Neural cell (in vitro differentiated cells): Measurements from ENCODE around the gene TNS1. TPM values are rescaled to one million over a fixed set of nuclear protein-coding genes. Genes with fewer than 3 reads are reported as not detected.
"Not testable (repeated sequence)": the region's sequence is repeated elsewhere in the genome, so short reads cannot be mapped to it uniquely, and the experiment has no call there.

ENCODE experiments used
- H2AFZ ChIP-seq: fragments of 200-600, 300-800 bp; sonication (generic), shearing (Covaris generic); 2 replicates; pipeline ENCODE4 v1.6.0; 2014; ENCODE audit warnings: low read depth, mild to moderate bottlenecking, antibody characterized with exemption, low read length, moderate library complexity
- H3F3A ChIP-seq: fragments of 200-600 bp; shearing (Covaris generic); 2 replicates; pipeline ENCODE4 v1.6.1; 2016; ENCODE audit warnings: mild to moderate bottlenecking, moderate library complexity, mixed read lengths, antibody characterized with exemption, low read length; ENCODE audit not compliant: insufficient read depth, poor library complexity, severe bottlenecking
- H3K27ac ChIP-seq: fragments of 200-600, 300-800 bp; sonication (generic), shearing (Covaris generic); 2 replicates; pipeline ENCODE4 v1.5.1; 2014; ENCODE audit warnings: mild to moderate bottlenecking, low read length, moderate library complexity
- H3K27me3 ChIP-seq: fragments of 300-800, 200-600 bp; sonication (generic), shearing (Covaris generic); 2 replicates; pipeline ENCODE4 v1.6.0; 2014; ENCODE audit warnings: mild to moderate bottlenecking, low read depth, low read length, moderate library complexity; ENCODE audit not compliant: insufficient read depth
- H3K36me3 ChIP-seq: fragments of 300-800, 200-600 bp; sonication (generic), shearing (Covaris generic); 2 replicates; pipeline ENCODE4 v1.5.1; 2014; ENCODE audit warnings: mild to moderate bottlenecking, antibody characterized with exemption, low read length, moderate library complexity; ENCODE audit not compliant: insufficient read depth
- H3K4me2 ChIP-seq: fragments of 300-800, 200-600 bp; sonication (generic), shearing (Covaris generic); 2 replicates; pipeline ENCODE4 v1.6.0; 2014; ENCODE audit warnings: mild to moderate bottlenecking, low read length
- H3K4me3 ChIP-seq: fragments of 300-800, 200-600 bp; sonication (generic), shearing (Covaris generic); 2 replicates; pipeline ENCODE4 v1.5.1; 2014; ENCODE audit warnings: mild to moderate bottlenecking, low read length, moderate library complexity
- H3K79me2 ChIP-seq: fragments of 200-600 bp; shearing (Covaris generic); replicated peaks from 2 replicates; pipeline ENCODE4 v1.6.0; 2014; ENCODE audit warnings: mild to moderate bottlenecking, low read length, moderate library complexity; ENCODE audit not compliant: insufficient read depth
- H3K9ac ChIP-seq: fragments of 300-800, 200-600 bp; sonication (generic), shearing (Covaris generic); 2 replicates; pipeline ENCODE4 v1.6.1; 2016; ENCODE audit warnings: mild to moderate bottlenecking, low read length, mixed read lengths
- H3K9me2 ChIP-seq: fragments of 200-600 bp; shearing (Covaris generic); 2 replicates; pipeline ENCODE4 v1.6.1; 2016; ENCODE audit warnings: mild to moderate bottlenecking, low read length, mixed read lengths; ENCODE audit not compliant: insufficient read depth
- H3K9me3 ChIP-seq: fragments of 200-600, 300-800 bp; sonication (generic), shearing (Covaris generic); 2 replicates; pipeline ENCODE4 v1.6.1; 2016; ENCODE audit warnings: mild to moderate bottlenecking, mixed run types, low read length, moderate library complexity, mixed read lengths
- H4K20me1 ChIP-seq: fragments of 200-600 bp; shearing (Covaris generic); 2 replicates; pipeline ENCODE4 v1.6.1; 2016; ENCODE audit warnings: mild to moderate bottlenecking, mixed run types; ENCODE audit not compliant: insufficient read depth
- EP300 ChIP-seq: fragments of 450-650 bp; conservative IDR thresholded peaks from 2 replicates; pipeline ENCODE4 v1.6.1; 2014; ENCODE audit warnings: antibody characterized with exemption, mild to moderate bottlenecking, moderate library complexity; ENCODE audit not compliant: poor library complexity, severe bottlenecking
- EZH2 ChIP-seq: fragments of 200-600, 300-800 bp; shearing (Covaris generic), sonication (generic); IDR thresholded peaks from 2 replicates; pipeline ENCODE4 v1.6.1; 2014; ENCODE audit warnings: antibody characterized with exemption, low read length, borderline replicate concordance, mild to moderate bottlenecking; ENCODE audit not compliant: insufficient read depth, poor library complexity, severe bottlenecking
- MXI1 ChIP-seq: fragments of 450-650 bp; conservative IDR thresholded peaks from 2 replicates; pipeline ENCODE4 v1.6.1; 2014; ENCODE audit warnings: antibody characterized with exemption, mild to moderate bottlenecking; ENCODE audit not compliant: poor library complexity, severe bottlenecking
- POLR2AphosphoS5 ChIP-seq: IDR thresholded peaks from 2 replicates; pipeline ENCODE4 v1.6.1; 2012
- RAD21 ChIP-seq: fragments of 450-650 bp; conservative IDR thresholded peaks from 2 replicates; pipeline ENCODE4 v1.6.1; 2014; ENCODE audit warnings: antibody characterized with exemption, mild to moderate bottlenecking, moderate library complexity
- SMC3 ChIP-seq: fragments of 450-650 bp; conservative IDR thresholded peaks from 2 replicates; pipeline ENCODE4 v1.6.1; 2014; ENCODE audit warnings: antibody characterized with exemption, mild to moderate bottlenecking, moderate library complexity; ENCODE audit not compliant: poor library complexity
- TAF1 ChIP-seq: IDR thresholded peaks from 2 replicates; pipeline ENCODE4 v1.6.1; 2012; ENCODE audit warnings: low read depth
- polyA plus RNA-seq: library from polyadenylated mRNA; depleted of rRNA; stranded (reverse); fragments of >200 nt; gene quantifications from 2 replicates; pipeline ENCODE4 v1.2.3, GENCODE V29; 2014
- TF ChIP-seq, protein P1 (sequence below): fragments of 450-650 bp; IDR thresholded peaks from 2 replicates; pipeline ENCODE4 v1.5.1; 2014; ENCODE audit warnings: antibody characterized with exemption, mild to moderate bottlenecking, moderate library complexity; ENCODE audit not compliant: poor library complexity, severe bottlenecking
- TF ChIP-seq, protein P2 (sequence below): IDR thresholded peaks from 2 replicates; pipeline ENCODE4 v1.6.1; 2012; ENCODE audit warnings: borderline replicate concordance

The TNS1 gene
- polyA plus RNA-seq, 1 donor from 2014 or later, result 1.5 TPM

DNA sequence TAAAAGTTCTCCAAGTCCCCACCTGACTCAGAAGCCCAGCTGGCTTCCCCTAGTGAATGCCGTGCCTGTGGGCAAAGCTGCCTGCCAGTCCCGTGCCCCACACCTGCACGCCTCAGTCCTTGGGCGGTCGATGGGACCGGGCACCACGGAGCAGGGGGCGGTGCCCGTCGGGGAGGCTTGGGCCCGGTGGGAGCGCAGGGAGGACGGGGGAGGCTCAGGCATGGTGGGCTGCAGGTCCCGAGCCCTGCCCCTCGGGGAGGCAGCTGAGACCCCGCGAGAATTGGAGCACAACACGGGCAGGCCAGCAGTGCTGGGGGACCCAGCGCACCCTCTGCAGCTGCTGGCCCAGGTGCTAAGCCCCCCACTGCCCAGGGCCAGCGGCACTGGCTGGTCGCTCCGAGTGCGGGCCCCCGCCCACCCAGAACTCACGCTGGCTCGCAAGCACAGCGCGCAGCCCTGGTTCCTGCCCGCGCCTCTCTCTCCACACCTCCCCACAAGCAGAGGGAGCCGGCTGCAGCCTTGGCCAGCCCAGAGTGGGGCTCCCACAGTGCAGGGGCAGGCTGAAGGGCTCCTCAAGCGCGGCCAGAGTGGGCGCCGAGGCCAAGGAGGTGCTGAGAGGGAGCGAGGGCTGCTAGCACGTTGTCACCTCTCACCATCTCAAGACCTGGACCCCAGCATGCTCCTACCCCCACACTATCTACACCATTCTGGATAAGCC is 215.5 kb downstream of the TNS1 start:
- Histone ChIP-seq H3K4me2 (no peak overlapping the region), H3K27ac (no peak overlapping the region), H4K20me1 (no peaks in the 10 kb centered on the region), H3K36me3 (no peaks in the 10 kb centered on the region), H3K9ac (no peak overlapping the region), H3K4me3 (no peak overlapping the region), H3K27me3 (no peaks in the 10 kb centered on the region), H2AFZ (no peak overlapping the region), H3F3A (no peaks in the 10 kb centered on the region), H3K79me2 (no peaks in the 10 kb centered on the region), H3K9me3 (no peaks in the 10 kb centered on the region), H3K9me2 (no peaks in the 10 kb centered on the region)
- no peak for TF ChIP-seq EZH2
- TF ChIP-seq, protein P1, sequence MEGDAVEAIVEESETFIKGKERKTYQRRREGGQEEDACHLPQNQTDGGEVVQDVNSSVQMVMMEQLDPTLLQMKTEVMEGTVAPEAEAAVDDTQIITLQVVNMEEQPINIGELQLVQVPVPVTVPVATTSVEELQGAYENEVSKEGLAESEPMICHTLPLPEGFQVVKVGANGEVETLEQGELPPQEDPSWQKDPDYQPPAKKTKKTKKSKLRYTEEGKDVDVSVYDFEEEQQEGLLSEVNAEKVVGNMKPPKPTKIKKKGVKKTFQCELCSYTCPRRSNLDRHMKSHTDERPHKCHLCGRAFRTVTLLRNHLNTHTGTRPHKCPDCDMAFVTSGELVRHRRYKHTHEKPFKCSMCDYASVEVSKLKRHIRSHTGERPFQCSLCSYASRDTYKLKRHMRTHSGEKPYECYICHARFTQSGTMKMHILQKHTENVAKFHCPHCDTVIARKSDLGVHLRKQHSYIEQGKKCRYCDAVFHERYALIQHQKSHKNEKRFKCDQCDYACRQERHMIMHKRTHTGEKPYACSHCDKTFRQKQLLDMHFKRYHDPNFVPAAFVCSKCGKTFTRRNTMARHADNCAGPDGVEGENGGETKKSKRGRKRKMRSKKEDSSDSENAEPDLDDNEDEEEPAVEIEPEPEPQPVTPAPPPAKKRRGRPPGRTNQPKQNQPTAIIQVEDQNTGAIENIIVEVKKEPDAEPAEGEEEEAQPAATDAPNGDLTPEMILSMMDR, result no peak
- TF ChIP-seq SMC3, result no peak
- no peak for TF ChIP-seq EP300
- TF ChIP-seq, protein P2, sequence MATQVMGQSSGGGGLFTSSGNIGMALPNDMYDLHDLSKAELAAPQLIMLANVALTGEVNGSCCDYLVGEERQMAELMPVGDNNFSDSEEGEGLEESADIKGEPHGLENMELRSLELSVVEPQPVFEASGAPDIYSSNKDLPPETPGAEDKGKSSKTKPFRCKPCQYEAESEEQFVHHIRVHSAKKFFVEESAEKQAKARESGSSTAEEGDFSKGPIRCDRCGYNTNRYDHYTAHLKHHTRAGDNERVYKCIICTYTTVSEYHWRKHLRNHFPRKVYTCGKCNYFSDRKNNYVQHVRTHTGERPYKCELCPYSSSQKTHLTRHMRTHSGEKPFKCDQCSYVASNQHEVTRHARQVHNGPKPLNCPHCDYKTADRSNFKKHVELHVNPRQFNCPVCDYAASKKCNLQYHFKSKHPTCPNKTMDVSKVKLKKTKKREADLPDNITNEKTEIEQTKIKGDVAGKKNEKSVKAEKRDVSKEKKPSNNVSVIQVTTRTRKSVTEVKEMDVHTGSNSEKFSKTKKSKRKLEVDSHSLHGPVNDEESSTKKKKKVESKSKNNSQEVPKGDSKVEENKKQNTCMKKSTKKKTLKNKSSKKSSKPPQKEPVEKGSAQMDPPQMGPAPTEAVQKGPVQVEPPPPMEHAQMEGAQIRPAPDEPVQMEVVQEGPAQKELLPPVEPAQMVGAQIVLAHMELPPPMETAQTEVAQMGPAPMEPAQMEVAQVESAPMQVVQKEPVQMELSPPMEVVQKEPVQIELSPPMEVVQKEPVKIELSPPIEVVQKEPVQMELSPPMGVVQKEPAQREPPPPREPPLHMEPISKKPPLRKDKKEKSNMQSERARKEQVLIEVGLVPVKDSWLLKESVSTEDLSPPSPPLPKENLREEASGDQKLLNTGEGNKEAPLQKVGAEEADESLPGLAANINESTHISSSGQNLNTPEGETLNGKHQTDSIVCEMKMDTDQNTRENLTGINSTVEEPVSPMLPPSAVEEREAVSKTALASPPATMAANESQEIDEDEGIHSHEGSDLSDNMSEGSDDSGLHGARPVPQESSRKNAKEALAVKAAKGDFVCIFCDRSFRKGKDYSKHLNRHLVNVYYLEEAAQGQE, result no peak
- no peak for TF ChIP-seq RAD21

DNA sequence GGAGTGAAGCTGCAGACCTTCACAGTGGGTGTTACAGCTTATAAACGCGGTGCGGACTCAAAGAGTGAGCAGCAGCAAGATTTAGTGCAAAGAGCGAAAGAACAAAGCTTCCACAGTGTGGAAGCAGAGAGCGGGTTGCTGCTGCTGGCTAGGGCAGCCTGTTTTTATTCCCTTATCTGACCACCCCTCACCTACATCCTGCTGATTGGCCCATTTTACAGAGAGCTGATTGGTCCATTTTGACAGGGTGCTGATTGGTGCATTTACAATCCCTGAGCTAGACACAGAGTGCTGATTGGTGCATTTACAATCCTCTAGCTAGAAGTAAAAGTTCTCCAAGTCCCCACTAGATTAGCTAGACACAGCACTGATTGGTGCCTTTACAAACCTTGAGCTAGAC is 216.2 kb downstream of the TNS1 start:
- not testable (repeated sequence) for H3K9ac ChIP-seq, H3F3A ChIP-seq, H3K36me3 ChIP-seq, H3K27me3 ChIP-seq, H3K79me2 ChIP-seq, H4K20me1 ChIP-seq, H3K9me2 ChIP-seq, H3K4me2 ChIP-seq, H3K9me3 ChIP-seq, H3K4me3 ChIP-seq, H3K27ac ChIP-seq, H2AFZ ChIP-seq

DNA sequence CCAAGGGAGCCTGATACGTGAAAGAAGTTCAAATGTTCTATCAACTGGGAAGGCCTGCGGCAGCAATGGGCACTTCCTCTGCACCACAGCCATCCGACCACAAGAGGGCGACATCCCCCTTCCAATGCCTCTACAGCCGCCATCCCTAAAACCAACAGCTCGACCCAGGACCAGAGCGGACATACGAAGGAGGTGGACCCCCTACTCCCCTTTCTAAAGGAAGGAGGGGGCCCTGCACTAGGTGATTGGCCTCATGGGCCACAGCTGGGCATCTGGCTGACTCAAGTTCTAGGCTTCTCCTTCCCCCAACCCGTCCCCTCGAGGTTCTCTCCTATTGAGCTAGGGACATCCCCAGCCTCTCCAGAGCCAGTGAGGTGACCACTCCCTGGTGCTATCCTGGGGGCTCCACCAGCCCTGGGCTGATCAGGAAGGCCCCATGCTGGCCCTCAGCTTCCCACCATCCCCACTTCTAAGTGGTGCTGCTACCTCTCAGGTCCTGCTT is 217.2 kb downstream of the TNS1 start:
- no peak overlapping the region for H3K4me3 ChIP-seq
- no peaks in the 10 kb centered on the region for H4K20me1 ChIP-seq
- no peaks in the 10 kb centered on the region for H3K9me3 ChIP-seq
- no peaks in the 10 kb centered on the region for H3K79me2 ChIP-seq
- H3K4me2 ChIP-seq, result no peak overlapping the region
- H2AFZ ChIP-seq, result no peak overlapping the region
- H3K9ac ChIP-seq, result no peak overlapping the region
- no peaks in the 10 kb centered on the region for H3K27me3 ChIP-seq
- TF ChIP-seq TAF1 (no peak), POLR2AphosphoS5 (no peak), MXI1 (no peak), EP300 (no peak), SMC3 (peak; percentile 94), EZH2 (no peak), RAD21 (peak; percentile 98)
- TF ChIP-seq, protein P1, result peak; percentile 98
- TF ChIP-seq, protein P2, result no peak
- H3K36me3 ChIP-seq, result no peaks in the 10 kb centered on the region
- H3F3A ChIP-seq, result no peaks in the 10 kb centered on the region
- no peaks in the 10 kb centered on the region for H3K9me2 ChIP-seq
- no peak overlapping the region for H3K27ac ChIP-seq
